SH-SY5Y (cell line): ENCODE data around the gene AGER.

Experiments used
- GATA2 ChIP-seq: IDR thresholded peaks from 2 replicates; pipeline ENCODE4 v1.6.1; 2011; ENCODE audit warnings: mild to moderate bottlenecking, low read depth, low read length
- GATA3 ChIP-seq: IDR thresholded peaks from 2 replicates; pipeline ENCODE4 v1.6.1; 2011; ENCODE audit warnings: low read depth, mild to moderate bottlenecking, low read length, moderate library complexity

Gene AGER

GRCh38 chr6:32152769-32153563 lies 31.1 kb downstream of the AGER start:
- TF ChIP-seq GATA2: no peak
- TF ChIP-seq GATA3: no peak

- no peak for TF ChIP-seq GATA3
- TF ChIP-seq GATA2: no peak
These were observed 31.9 kb downstream of the AGER start, which contains the start of gene PRRT1 for GRCh38 chr6:32151863-32152768. TSS of gene PRRT1 (minus strand) at chr6:32151939. CDS start at chr6:32151827, 112 bp downstream.

- TF ChIP-seq GATA3: no peak
- no peak for TF ChIP-seq GATA2
These were observed 32.7 kb downstream of the AGER start for GRCh38 chr6:32151181-32151862.

- TF ChIP-seq GATA2: no peak
- no peak for TF ChIP-seq GATA3
These were observed 33.9 kb downstream of the AGER start for GRCh38 chr6:32149932-32150870.

- no peak for TF ChIP-seq GATA3
- no peak for TF ChIP-seq GATA2
These were observed 34.8 kb downstream of the AGER start for GRCh38 chr6:32149092-32149755.

GRCh38 chr6:32148289-32149091 lies 35.6 kb downstream of the AGER start:
- no peak for TF ChIP-seq GATA2
- TF ChIP-seq GATA3: no peak

- no peak for TF ChIP-seq GATA2
- no peak for TF ChIP-seq GATA3
These were observed 36.5 kb downstream of the AGER start for GRCh38 chr6:32147401-32148132.

GRCh38 chr6:32146687-32147086 lies 37.4 kb downstream of the AGER start:
- no peak for TF ChIP-seq GATA2
- no peak for TF ChIP-seq GATA3

GRCh38 chr6:32146287-32146686 lies 37.8 kb downstream of the AGER start:
- TF ChIP-seq GATA2: no peak
- TF ChIP-seq GATA3: no peak

GRCh38 chr6:32140420-32141046 lies 43.5 kb downstream of the AGER start:
- TF ChIP-seq GATA3 (no peak), GATA2 (no peak)

- no peak for TF ChIP-seq GATA3
- TF ChIP-seq GATA2: no peak
These were observed 44.5 kb downstream of the AGER start for GRCh38 chr6:32139590-32139989.
